Thyroid gland (tissue), 4 donors: ENCODE data around the gene SLC9B2.

Experiments
- POLR2A ChIP-seq, 2 donors: fragments of 450-650 bp; IDR thresholded peaks; one replicate each; pipeline ENCODE4 v1.6.1; 2017; ENCODE audit warnings: antibody characterized with exemption in 2 of 2, mild to moderate bottlenecking in 2 of 2, moderate library complexity in 1 of 2
- TF ChIP-seq, protein P1 (sequence below), 6 experiments: fragments of 200-600 bp in 3 of 6; fragments of 450-650 bp in 3 of 6; sonication (generic) in 3 of 6; IDR thresholded peaks; one replicate each; pipeline ENCODE4 v1.5.1; 2016 to 2019; ENCODE audit warnings: antibody characterized with exemption in 6 of 6, mild to moderate bottlenecking in 2 of 6, inconsistent platforms in 1 of 6, moderate library complexity in 1 of 6

DNA sequence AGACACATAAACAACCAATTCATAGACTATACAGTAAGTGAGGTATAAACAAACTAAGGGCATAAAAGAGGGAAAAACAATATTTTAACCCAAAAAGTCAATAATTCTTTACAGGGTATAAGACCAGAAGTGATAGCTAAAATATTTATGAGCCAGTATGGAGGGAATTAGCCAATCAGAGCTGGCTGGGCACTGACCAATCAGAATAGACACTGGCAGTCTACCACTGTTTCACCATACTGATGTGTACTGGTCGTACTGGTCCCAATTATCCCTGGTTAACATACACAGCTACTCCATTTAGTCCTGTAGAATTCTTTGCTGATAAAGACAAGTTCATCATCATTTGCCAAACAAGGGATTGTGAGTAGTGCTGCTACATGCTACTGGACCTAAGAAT lies 47.3 kb downstream of the SLC9B2 start:
- TF ChIP-seq, protein P1, sequence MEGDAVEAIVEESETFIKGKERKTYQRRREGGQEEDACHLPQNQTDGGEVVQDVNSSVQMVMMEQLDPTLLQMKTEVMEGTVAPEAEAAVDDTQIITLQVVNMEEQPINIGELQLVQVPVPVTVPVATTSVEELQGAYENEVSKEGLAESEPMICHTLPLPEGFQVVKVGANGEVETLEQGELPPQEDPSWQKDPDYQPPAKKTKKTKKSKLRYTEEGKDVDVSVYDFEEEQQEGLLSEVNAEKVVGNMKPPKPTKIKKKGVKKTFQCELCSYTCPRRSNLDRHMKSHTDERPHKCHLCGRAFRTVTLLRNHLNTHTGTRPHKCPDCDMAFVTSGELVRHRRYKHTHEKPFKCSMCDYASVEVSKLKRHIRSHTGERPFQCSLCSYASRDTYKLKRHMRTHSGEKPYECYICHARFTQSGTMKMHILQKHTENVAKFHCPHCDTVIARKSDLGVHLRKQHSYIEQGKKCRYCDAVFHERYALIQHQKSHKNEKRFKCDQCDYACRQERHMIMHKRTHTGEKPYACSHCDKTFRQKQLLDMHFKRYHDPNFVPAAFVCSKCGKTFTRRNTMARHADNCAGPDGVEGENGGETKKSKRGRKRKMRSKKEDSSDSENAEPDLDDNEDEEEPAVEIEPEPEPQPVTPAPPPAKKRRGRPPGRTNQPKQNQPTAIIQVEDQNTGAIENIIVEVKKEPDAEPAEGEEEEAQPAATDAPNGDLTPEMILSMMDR (IDR thresholded peaks at IDR 0.05), result no peak
- no peak for TF ChIP-seq POLR2A (IDR thresholded peaks at IDR 0.05)
